ENCODE data around the gene ZDHHC1.

Gene ZDHHC1

GRCh38 chr16:67432506-67432890, 16.2 kb upstream of the ZDHHC1 start:
- no peaks in the 10 kb centered on the region for H3K36me3 ChIP-seq (replicated peaks; ENCODE audit: low read depth, low read length)
- H3K27me3 ChIP-seq (ENCODE audit: low read depth, low read length), result no peaks in the 10 kb centered on the region; the same call in 1 of the 2 replicates
- H3K4me1 ChIP-seq (ENCODE audit: low read length), result peaks cover 26% of the 10 kb centered on the region
- TF ChIP-seq EZH2phosphoT487 (IDR thresholded peaks at IDR 0.05; ENCODE audit: low read depth) (no peak), CTCF (IDR thresholded peaks at IDR 0.05; ENCODE audit: low read depth, low read length) (no peak)
- no peak overlapping the region for H2AFZ ChIP-seq (ENCODE audit: low read depth, low read length)
- H3K4me3 ChIP-seq (ENCODE audit: low read length), result no peak overlapping the region
- H3K27ac ChIP-seq (ENCODE audit: low read length), result no peak overlapping the region
- no peak overlapping the region for H3K9ac ChIP-seq (ENCODE audit: low read length)
- no peaks in the 10 kb centered on the region for H3K9me3 ChIP-seq (ENCODE audit: insufficient read depth, low read length)
- no peaks in the 10 kb centered on the region for H3K79me2 ChIP-seq (ENCODE audit: low read length)
- H3K4me2 ChIP-seq (ENCODE audit: low read length), result no peak overlapping the region
- H4K20me1 ChIP-seq (ENCODE audit: insufficient read depth, low read length), result peaks cover 9% of the 10 kb centered on the region

- no peaks in the 10 kb centered on the region for H3K79me2 ChIP-seq (ENCODE audit: low read length)
- H3K9me3 ChIP-seq (ENCODE audit: insufficient read depth, low read length), result no peaks in the 10 kb centered on the region
- H4K20me1 ChIP-seq (ENCODE audit: insufficient read depth, low read length), result peaks cover 9% of the 10 kb centered on the region
- H3K27ac ChIP-seq (ENCODE audit: low read length), result no peak overlapping the region
- H3K9ac ChIP-seq (ENCODE audit: low read length), result no peak overlapping the region
- H2AFZ ChIP-seq (ENCODE audit: low read depth, low read length), result no peak overlapping the region
- peak overlapping the region; percentile 76; the same call in 1 of the 2 replicates for H3K4me3 ChIP-seq (ENCODE audit: low read length)
- H3K27me3 ChIP-seq (ENCODE audit: low read depth, low read length), result no peaks in the 10 kb centered on the region; the same call in 1 of the 2 replicates
- TF ChIP-seq EZH2phosphoT487 (IDR thresholded peaks at IDR 0.05; ENCODE audit: low read depth) (no peak), CTCF (IDR thresholded peaks at IDR 0.05; ENCODE audit: low read depth, low read length) (no peak)
- H3K4me2 ChIP-seq (ENCODE audit: low read length), result peak overlapping the region; percentile 44
- peaks cover 20% of the 10 kb centered on the region for H3K4me1 ChIP-seq (ENCODE audit: low read length)
- H3K36me3 ChIP-seq (replicated peaks; ENCODE audit: low read depth, low read length), result no peaks in the 10 kb centered on the region
These were observed 15.7 kb upstream of the ZDHHC1 start for GRCh38 chr16:67431775-67432505.

- Histone ChIP-seq H3K9ac (ENCODE audit: low read length) (peak within 1 kb of the TSS; percentile 41), H3K27me3 (ENCODE audit: low read depth, low read length) (no peaks in the 10 kb centered on the region; the same call in 1 of the 2 replicates), H4K20me1 (ENCODE audit: insufficient read depth, low read length) (peaks cover 9% of the 10 kb centered on the region), H3K36me3 (replicated peaks; ENCODE audit: low read depth, low read length) (no peaks in the 10 kb centered on the region), H3K9me3 (ENCODE audit: insufficient read depth, low read length) (no peaks in the 10 kb centered on the region), H3K27ac (ENCODE audit: low read length) (no peak within 1 kb of the TSS), H3K4me3 (ENCODE audit: low read length) (peak within 1 kb of the TSS; percentile 76), H3K79me2 (ENCODE audit: low read length) (no peaks in the 10 kb centered on the region), H2AFZ (ENCODE audit: low read depth, low read length) (peak within 1 kb of the TSS; percentile 57; the same call in 1 of the 2 replicates), H3K4me2 (ENCODE audit: low read length) (peak within 1 kb of the TSS; percentile 75), H3K4me1 (ENCODE audit: low read length) (peaks cover 19% of the 10 kb centered on the region)
- TF ChIP-seq EZH2phosphoT487 (IDR thresholded peaks at IDR 0.05; ENCODE audit: low read depth), result no peak
These were observed 14.9 kb upstream of the ZDHHC1 start, which contains the start of gene HSD11B2 for GRCh38 chr16:67430977-67431774. TSS of gene HSD11B2 (plus strand) at chr16:67431121. CDS start at chr16:67431249, 128 bp downstream.

- Histone ChIP-seq H4K20me1 (ENCODE audit: insufficient read depth, low read length) (peaks cover 4% of the 10 kb centered on the region), H3K36me3 (replicated peaks; ENCODE audit: low read depth, low read length) (no peaks in the 10 kb centered on the region), H3K9me3 (ENCODE audit: insufficient read depth, low read length) (no peaks in the 10 kb centered on the region), H3K4me3 (ENCODE audit: low read length) (peak overlapping the region; percentile 76), H3K27ac (ENCODE audit: low read length) (no peak overlapping the region), H3K4me1 (ENCODE audit: low read length) (peaks cover 15% of the 10 kb centered on the region), H2AFZ (ENCODE audit: low read depth, low read length) (peak overlapping the region; percentile 57; the same call in 1 of the 2 replicates), H3K4me2 (ENCODE audit: low read length) (peak overlapping the region; percentile 75), H3K27me3 (ENCODE audit: low read depth, low read length) (peaks cover 5% of the 10 kb centered on the region), H3K79me2 (ENCODE audit: low read length) (no peaks in the 10 kb centered on the region), H3K9ac (ENCODE audit: low read length) (peak overlapping the region; percentile 41)
- TF ChIP-seq CTCF (IDR thresholded peaks at IDR 0.05; ENCODE audit: low read depth, low read length) (no peak), EZH2phosphoT487 (IDR thresholded peaks at IDR 0.05; ENCODE audit: low read depth) (no peak)
These were observed 14.3 kb upstream of the ZDHHC1 start for GRCh38 chr16:67430504-67430976.

Measured in OCI-LY3 (cell line).